NCI-H2081 treated with DMSO at 0.1 percent for 48 hours (cell line): ENCODE measurements around the gene SMCR8.
"Not testable (repeated sequence)": the region's sequence is repeated elsewhere in the genome, so short reads cannot be mapped to it uniquely, and the experiment has no call there.

Experiments used
- DNase-seq: peaks from one replicate; lab custom pipeline; 2025; lab: John Stamatoyannopoulos, UW

The SMCR8 gene

GRCh38 chr17:18314731-18315561 is at the start of gene SMCR8, which contains the start of gene TOP3A:
TSS of gene SMCR8 (plus strand) at chr17:18315293. CDS start at chr17:18315790, 497 bp downstream.
TSS of gene TOP3A (minus strand) at chr17:18314994. CDS start at chr17:18314778, 216 bp downstream.
- DNase-seq = peak; percentile 26

- no peak for DNase-seq
These were observed 47.7 kb upstream of the SMCR8 start for GRCh38 chr17:18267366-18267765.

DNA sequence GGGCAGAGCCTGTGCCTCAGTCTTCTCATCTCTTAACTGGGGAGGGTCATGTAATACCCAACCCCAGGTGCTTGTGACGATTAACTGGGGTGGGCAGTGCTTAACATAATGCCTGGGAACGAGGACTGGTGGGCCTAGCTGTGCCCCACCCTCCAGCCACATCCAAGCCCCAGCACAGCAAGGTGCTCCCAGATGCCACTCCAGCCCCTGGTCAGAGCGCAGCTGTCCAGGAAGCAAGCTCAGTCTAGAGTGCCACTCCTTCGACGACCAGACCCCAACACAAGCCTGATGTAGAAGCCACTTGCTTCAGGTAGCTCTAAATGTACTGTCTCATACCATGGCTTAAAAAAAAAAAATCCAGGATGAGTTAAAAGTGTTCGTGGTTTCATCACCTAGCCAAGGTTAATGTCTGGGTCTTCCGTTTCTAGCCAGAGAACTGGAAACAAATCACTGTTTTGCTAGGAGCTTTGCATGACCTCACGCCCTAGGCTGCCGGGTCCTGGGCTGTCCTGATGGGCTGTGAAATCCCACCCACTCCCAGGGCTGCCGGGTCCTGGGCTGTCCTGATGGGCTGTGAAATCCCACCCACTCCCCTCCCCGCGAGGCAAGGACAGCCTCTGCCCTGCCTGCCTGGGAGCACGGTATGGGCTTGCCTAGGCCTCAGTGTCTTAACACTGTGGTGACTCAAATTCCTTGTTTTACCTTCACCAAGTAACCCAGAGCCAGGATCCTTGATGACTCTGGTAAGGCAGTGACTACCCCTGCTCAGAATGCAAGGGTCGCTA is 47.0 kb upstream of the SMCR8 start:
- DNase-seq = no peak

DNA sequence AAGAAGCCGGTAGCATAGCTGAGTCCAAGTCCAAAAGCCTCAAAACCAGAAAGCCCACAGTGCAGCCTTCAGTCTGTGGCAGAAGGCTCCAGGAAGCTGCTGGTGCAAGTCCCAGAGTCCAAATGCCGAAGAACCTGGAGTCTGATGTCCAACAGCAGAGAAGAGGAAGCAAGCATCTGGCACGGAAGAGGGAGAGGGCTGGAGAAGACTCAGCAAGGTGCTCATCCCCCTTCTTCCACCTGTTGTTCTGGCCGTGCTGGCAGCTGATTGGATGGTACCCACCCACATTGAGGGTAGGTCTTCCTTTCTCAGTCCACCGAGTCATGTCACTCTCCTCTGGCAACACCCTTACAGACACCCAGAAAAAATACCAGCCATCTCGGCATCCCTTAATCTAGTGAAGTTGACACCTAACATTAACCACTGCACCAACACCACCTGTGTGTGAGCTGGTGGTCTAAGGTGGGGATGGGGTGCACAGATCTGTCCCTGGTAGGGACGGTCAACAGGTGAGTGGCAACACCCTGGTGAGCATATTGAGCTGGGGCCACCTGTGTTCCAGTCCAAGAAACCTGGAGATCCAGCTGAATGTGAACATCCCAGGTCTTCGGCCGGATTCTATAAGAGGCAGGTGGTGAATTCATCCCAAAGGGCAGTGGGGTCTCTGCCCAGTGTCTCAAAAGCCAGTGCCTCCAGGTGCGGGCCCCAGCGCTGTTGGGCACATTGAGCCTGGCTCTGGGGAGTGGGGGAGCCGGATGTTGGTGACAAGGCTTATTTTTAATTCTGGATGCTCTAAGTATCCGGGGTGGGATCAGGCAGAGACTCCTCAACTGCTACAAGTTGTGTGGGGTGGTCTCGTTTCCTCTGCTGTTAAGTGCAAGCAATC is 44.8 kb upstream of the SMCR8 start:
- no peak for DNase-seq

DNA sequence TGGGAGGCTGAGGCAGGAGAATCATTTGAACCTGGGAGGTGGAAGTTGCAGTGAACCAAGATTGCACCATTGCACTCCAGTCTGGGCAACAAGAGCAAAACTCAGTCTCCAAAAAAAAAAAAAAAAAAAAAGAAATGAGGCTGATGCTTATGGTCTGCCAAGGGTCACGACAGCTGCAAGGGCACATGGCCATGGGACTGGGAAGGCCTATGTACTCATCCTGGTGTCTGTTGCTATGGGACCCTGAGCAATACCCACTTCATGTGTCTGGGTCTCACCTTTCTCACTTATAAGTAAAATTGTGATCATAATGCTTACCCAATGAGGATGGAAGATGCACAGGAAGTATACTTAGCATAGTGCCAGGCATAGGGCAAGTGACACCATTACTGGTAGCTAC is 38.0 kb upstream of the SMCR8 start:
- no peak for DNase-seq

DNA sequence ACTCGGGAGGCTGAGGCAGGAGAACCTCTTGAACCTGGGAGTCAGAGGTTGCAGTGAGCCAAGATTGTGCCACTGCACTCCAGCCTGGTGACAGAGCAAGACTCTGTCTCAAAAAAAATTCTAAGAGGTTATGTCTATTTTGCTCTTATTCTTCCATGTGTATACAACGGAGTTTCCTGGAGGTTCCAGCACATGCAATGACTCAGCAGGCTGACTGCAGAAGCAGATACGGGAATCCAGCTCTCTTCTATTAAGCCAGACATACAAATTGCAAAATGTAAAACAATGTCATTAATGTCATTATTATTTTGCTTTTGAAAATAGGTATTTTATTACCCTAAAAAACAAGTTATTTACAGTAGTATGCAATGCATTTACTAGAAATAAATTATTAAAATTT is 36.2 kb upstream of the SMCR8 start:
- DNase-seq = no peak

GRCh38 chr17:18280249-18280648 is 34.8 kb upstream of the SMCR8 start:
- no peak for DNase-seq

GRCh38 chr17:18280766-18281371 is 34.2 kb upstream of the SMCR8 start:
- DNase-seq = no peak

GRCh38 chr17:18281788-18282187 is 33.3 kb upstream of the SMCR8 start:
- no peak for DNase-seq

DNA sequence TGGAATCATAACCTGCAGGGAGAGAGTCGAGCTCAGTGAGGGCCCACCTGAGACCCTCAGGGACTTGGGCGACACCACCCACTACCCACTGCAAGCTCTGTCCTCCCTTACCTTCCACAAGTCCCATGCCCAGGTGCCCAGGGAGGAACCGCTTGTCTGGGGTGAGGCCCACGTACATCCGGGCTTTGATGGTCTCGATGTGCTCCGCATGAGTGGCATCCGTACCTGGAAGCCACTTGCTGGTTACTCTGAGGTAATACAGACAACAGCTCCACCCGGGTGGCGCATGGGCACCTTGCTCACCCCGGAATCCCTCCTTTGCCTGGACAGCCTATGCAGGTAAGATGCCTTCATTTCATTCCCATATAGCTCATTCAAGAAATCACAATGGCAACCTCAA is 29.8 kb upstream of the SMCR8 start:
- no peak for DNase-seq

GRCh38 chr17:18291718-18292540 is 23.2 kb upstream of the SMCR8 start:
- no peak for DNase-seq

GRCh38 chr17:18298061-18298460 is 17.0 kb upstream of the SMCR8 start:
- not testable (repeated sequence) for DNase-seq

- no peak for DNase-seq
These were observed 14.2 kb upstream of the SMCR8 start for GRCh38 chr17:18300725-18301480.

DNA sequence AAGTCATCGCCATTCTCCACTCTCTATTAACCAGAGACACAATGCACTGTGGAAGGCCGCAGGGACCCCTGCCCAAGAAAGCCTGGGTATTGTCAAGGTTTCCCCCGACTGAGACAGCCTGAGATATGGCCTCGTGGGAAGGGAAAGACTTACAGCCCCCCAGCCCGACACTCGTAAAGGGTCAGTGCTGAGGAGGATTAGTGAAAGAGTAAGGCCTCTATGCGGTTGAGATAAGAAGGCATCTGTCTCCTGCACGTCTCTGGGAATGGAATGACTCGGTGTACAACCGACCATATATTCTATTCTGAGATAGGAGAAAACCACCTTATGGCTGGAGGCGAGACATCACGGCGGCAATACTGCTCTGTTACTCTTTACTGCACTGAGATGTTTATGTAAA is 11.9 kb upstream of the SMCR8 start:
- DNase-seq = not testable (repeated sequence)

- DNase-seq = no peak
These were observed 5.9 kb upstream of the SMCR8 start for GRCh38 chr17:18309202-18309601.

DNA sequence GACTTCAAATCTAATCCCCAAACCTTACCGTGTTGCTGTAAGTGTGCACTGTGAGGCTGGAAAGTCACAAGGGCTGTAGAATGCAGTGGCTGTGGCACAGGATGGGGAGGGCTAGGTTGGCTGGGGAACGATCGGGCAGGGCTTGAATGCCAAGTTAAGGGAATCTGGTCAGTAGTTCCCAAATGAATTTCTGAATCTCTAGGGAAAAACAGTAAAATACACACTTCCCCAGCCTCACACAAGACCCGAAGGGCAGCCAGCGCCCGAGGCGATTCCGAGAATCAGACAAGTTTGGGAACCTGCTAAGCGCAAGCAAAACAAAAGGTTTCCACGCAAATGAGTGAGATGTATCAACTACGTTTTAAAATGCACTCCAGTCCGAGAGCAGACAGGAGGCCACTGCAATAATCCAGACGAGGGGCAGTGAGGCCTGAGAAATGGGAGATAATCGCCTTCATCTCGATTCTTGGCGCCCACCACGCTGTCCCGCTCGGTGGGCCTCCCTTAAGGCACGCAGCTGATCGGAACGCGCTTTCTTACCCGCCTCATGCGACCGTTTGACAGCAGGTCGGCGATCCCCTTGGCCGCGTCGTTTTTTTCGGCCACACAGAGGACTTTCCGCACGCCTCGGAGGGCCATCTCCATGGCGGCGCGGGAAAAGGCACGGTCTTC is 898 bp upstream of the SMCR8 start:
- no peak for DNase-seq

DNA sequence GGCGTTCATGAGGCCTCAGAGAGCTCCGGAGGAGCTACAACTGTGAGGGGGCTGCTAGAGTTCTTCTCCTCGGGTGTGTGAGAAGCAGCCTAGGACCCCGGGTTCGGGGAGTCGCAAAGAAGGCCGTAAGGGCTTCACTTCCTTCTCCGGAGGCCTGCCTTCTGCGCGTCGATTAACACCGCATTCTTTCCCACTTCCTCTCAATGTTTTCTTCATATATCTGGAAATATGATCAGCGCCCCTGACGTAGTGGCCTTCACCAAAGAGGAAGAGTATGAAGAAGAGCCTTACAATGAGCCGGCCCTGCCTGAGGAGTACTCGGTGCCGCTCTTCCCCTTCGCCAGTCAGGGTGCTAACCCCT is 449 bp downstream of the SMCR8 start:
- no peak for DNase-seq

GRCh38 chr17:18315961-18316360 is 868 bp downstream of the SMCR8 start:
- no peak for DNase-seq

DNA sequence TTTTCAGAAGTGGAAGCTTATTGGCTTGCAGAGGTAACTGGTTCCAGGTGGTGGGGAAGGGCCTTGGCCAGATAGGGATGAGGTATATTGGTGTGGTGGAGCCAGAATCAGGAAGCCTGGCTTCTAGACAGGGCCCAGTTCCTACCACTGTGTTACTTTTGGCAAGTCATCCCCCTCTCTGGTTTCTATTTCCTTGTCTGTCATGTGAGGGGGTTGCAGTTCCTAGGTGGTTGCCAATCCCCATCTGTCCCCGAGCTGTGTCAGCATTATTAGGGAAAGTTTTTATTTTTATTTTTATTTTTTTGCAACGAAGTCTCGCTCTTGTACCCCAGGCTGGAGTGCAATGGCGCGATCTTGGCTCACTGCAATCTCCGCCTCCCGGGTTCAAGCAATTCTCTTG is 3.0 kb downstream of the SMCR8 start:
- no peak for DNase-seq
